Thoracic aorta (tissue), 2 donors: Measurements from ENCODE around the gene BOLA2. TPM values are rescaled to one million over a fixed set of nuclear protein-coding genes. Genes with fewer than 3 reads are reported as not detected.
"Not testable (repeated sequence)": the region's sequence is repeated elsewhere in the genome, so short reads cannot be mapped to it uniquely, and the experiment has no call there.

ENCODE experiments used
- ATAC-seq: fragments of 150-250 bp; one replicate; pipeline ENCODE4 v1.8.0; 2017; ENCODE audit warnings: low read depth; ENCODE audit not compliant: insufficient number of reproducible peaks, low FRiP score
- DNase-seq: peaks from one replicate; pipeline ENCODE4 v3.0.0-alpha.2; 2020; ENCODE audit warnings: low spot score
- H3K27ac ChIP-seq, 2 donors: fragments of 200-600 bp; sonication (generic); 1 replicate in 1 of 2; 2 replicates in 1 of 2; pipeline ENCODE4 v1.5.1; 2016; ENCODE audit warnings: mild to moderate bottlenecking in 2 of 2, moderate library complexity in 2 of 2
- H3K27me3 ChIP-seq: fragments of 200-600 bp; sonication (generic); replicated peaks from 2 replicates; pipeline ENCODE4 v1.6.0; 2016; ENCODE audit warnings: mild to moderate bottlenecking; ENCODE audit not compliant: insufficient read depth
- H3K36me3 ChIP-seq: fragments of 200-600 bp; sonication (generic); one replicate; pipeline ENCODE4 v1.5.1; 2016
- H3K4me1 ChIP-seq, 2 donors: fragments of 200-600 bp; sonication (generic); 1 replicate in 1 of 2; 2 replicates in 1 of 2; pipeline versions ENCODE4 v1.5.1 to v1.6.0; 2016; ENCODE audit warnings: low read depth in 2 of 2, mild to moderate bottlenecking in 1 of 2; ENCODE audit not compliant: control insufficient read depth in 1 of 2
- H3K4me3 ChIP-seq: fragments of 200-600 bp; sonication (generic); 2 replicates; pipeline ENCODE4 v1.5.1; 2016; ENCODE audit warnings: mild to moderate bottlenecking
- H3K9me3 ChIP-seq: fragments of 200-600 bp; sonication (generic); 2 replicates; pipeline ENCODE4 v1.5.1; 2016
- total RNA-seq, 2 donors: library from RNA; depleted of rRNA; stranded (reverse); fragments of >200 nt; gene quantifications; one replicate each; pipeline versions ENCODE4 v1.1.0 to v1.2.3, GENCODE V29; 2016

BOLA2 gene
- 10 to 100 TPM in 1 of 2 donors, 1 to 10 TPM in 1; 8.7 to 18.2 TPM for total RNA-seq

- H3K4me1 ChIP-seq, H3K27me3 ChIP-seq, H3K4me3 ChIP-seq, DNase-seq, H3K36me3 ChIP-seq, H3K9me3 ChIP-seq, H3K27ac ChIP-seq: not testable (repeated sequence)
- peak; percentile 97 for ATAC-seq
Observed at GRCh38 chr16:29454269-29454668, at the start of gene BOLA2, which contains the start of gene SLX1B. TSS of gene BOLA2 (minus strand) at chr16:29454351. CDS start at chr16:29454253, 98 bp downstream. TSS of gene SLX1B (plus strand) at chr16:29454533.

GRCh38 chr16:29482276-29482675 lies 28.1 kb upstream of the BOLA2 start:
- not testable (repeated sequence) for H3K4me1 ChIP-seq, H3K27me3 ChIP-seq, ATAC-seq, H3K9me3 ChIP-seq, H3K36me3 ChIP-seq, DNase-seq, H3K4me3 ChIP-seq, H3K27ac ChIP-seq

DNA sequence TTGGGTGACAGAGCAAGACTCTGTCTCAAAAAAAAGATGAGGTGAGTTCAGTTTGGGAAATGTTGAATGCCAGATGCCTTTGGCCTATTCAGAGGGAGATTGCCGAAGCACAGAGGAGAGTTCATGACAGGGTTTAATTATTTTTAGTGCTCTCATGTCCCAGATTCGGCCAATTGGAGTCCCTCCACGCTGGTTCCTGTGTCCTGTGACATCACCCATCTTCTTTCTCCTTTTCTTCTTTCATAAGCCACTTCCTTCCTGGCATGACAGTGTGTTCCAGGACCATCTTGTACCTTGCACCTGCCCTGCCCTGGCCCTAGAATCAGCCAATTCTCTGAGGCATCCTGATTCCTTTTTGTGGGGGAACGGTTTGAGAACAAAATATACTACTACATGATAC lies 17.9 kb upstream of the BOLA2 start:
- H3K36me3 ChIP-seq, DNase-seq, H3K4me1 ChIP-seq, H3K27ac ChIP-seq, H3K4me3 ChIP-seq, H3K9me3 ChIP-seq, ATAC-seq, H3K27me3 ChIP-seq: not testable (repeated sequence)

GRCh38 chr16:29469660-29470059 lies 15.5 kb upstream of the BOLA2 start:
- H3K4me1 ChIP-seq, H3K27me3 ChIP-seq, H3K36me3 ChIP-seq, H3K9me3 ChIP-seq: not testable (repeated sequence)
- ATAC-seq, result peak; percentile 52
- peak overlapping the region in 1 of 2 donors; percentile 19 for H3K27ac ChIP-seq
- peak; percentile 4 for DNase-seq
- peak overlapping the region; percentile 47 for H3K4me3 ChIP-seq

- DNase-seq, H3K27ac ChIP-seq, H3K4me1 ChIP-seq, H3K4me3 ChIP-seq, H3K27me3 ChIP-seq, H3K36me3 ChIP-seq, ATAC-seq, H3K9me3 ChIP-seq: not testable (repeated sequence)
Observed at GRCh38 chr16:29467654-29468366, 13.7 kb upstream of the BOLA2 start.

DNA sequence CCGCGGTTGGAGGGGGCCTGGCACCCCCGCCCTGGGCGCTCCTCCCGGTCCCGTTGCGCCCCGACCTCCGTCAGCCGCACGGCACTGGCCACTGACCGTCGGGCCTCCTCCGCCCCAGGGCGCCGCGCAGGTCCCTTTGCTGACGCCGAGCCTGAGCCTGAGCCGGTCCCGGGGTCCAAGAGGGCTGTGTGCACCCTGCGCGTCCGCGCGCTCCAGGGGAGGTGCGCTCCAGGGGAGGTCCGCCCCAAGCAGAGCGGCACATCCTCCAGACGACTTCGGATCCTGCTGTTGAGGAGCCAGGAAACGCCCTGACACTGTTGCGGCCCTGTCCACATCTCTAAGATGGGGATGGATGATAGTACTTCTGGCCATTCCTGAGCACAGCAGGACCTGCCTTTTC lies 12.8 kb upstream of the BOLA2 start:
- H3K4me3 ChIP-seq, DNase-seq, H3K4me1 ChIP-seq, H3K36me3 ChIP-seq, ATAC-seq, H3K9me3 ChIP-seq, H3K27me3 ChIP-seq, H3K27ac ChIP-seq: not testable (repeated sequence)

- DNase-seq, H3K4me1 ChIP-seq, H3K9me3 ChIP-seq, H3K36me3 ChIP-seq, H3K27me3 ChIP-seq, H3K4me3 ChIP-seq, H3K27ac ChIP-seq: not testable (repeated sequence)
- peak; percentile 9 for ATAC-seq
Observed at GRCh38 chr16:29465985-29466824, 12.1 kb upstream of the BOLA2 start.

GRCh38 chr16:29460647-29461030 lies 6.5 kb upstream of the BOLA2 start:
- not testable (repeated sequence) for H3K27ac ChIP-seq, ATAC-seq, H3K27me3 ChIP-seq, H3K9me3 ChIP-seq, DNase-seq, H3K4me3 ChIP-seq, H3K36me3 ChIP-seq, H3K4me1 ChIP-seq

DNA sequence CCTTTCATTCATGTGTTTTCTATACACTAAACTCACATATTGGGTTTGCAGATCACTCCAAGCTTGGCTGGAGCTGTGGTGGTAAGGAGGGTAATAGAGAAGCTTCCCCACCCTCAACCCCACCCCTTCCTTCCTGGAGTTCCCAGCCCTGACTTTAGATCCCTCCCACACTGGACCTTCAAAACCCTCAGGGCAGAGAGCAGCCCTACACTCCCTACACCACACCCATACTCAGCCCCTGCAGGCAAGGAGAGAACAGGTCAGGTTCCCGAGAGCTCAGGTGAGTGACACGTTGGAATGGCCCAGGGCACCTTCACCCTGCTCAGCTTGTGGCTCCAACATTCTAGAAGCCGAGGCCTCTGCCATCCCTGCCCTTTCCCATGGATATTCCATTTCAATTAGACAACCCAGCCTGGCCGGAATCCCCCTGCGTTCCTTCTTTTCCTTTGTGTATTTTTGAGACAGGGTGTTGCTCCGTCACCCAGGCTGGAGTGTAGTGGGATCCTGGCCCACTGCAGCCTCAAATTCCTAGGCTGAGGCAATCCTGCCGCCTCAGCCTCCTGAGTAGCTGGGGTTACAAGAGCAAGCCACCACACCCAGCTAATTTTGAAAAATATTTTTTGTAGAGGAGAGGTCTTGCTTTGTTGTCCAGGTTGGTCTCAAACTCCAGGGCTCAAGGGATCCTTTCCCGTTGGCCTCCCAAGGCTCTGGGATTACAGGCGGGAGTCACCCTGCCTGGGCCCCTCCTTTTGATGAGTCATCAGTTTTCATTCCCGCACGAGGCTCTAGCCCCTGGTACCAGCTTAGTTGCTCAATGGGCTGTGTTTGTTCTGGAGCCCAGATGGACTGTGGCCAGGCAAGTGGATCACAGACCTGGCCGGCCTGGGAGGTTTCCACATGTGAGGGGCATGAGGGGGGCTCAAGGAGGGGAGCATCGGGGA lies 5.8 kb upstream of the BOLA2 start, which contains the start of gene SULT1A4:
Gene SULT1A4 (plus strand): TSS at position 208 of the 941 bp plus-strand sequence. CDS start 1,473 bp downstream, outside the sequence.
- not testable (repeated sequence) for H3K9me3 ChIP-seq, ATAC-seq, H3K36me3 ChIP-seq, H3K27ac ChIP-seq, H3K4me1 ChIP-seq, H3K4me3 ChIP-seq, H3K27me3 ChIP-seq, DNase-seq

DNA sequence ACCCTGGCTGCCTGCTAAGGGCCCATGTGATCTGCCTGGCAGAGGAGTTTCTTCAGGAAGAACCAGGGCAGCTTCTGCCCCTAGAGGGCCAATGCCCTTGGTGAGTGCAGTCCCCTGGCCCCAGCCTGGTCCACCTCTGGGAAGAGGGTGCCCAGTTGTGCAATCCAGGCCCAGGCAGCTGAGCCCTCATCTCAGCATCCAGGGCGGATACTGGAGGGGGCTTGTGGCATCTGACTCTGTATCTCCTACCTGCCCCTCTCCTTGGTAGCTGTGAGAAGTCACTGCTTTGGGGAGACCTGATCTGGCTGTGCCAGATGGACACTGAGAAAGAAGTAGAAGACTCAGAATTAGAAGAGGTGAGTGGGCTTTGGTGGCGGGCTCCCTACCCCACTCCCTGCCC lies 3.5 kb upstream of the BOLA2 start:
- not testable (repeated sequence) for ATAC-seq, DNase-seq, H3K27me3 ChIP-seq, H3K36me3 ChIP-seq, H3K27ac ChIP-seq, H3K4me1 ChIP-seq, H3K4me3 ChIP-seq, H3K9me3 ChIP-seq

DNA sequence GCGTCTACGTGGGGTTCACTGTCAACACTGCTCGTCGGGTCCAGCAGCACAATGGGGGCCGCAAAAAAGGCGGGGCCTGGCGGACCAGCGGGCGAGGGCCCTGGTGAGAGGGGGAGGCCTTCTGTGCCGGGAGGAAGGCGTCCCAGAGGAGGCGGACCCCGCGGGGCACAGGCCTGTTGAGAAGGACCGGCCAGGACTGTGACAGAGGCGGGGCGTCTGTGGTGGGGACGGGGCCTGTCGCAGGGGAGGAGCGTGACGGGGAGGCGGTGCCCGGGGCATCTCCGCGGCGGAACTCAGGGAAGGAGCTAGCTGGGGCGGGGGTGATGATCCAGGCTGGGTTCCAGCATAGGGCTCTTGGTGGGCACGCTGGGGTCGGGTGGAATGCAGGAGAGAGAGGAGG lies 677 bp upstream of the BOLA2 start:
- not testable (repeated sequence) for H3K36me3 ChIP-seq, H3K27me3 ChIP-seq, H3K9me3 ChIP-seq, H3K4me3 ChIP-seq, DNase-seq, H3K4me1 ChIP-seq, H3K27ac ChIP-seq
- ATAC-seq, result peak; percentile 47

DNA sequence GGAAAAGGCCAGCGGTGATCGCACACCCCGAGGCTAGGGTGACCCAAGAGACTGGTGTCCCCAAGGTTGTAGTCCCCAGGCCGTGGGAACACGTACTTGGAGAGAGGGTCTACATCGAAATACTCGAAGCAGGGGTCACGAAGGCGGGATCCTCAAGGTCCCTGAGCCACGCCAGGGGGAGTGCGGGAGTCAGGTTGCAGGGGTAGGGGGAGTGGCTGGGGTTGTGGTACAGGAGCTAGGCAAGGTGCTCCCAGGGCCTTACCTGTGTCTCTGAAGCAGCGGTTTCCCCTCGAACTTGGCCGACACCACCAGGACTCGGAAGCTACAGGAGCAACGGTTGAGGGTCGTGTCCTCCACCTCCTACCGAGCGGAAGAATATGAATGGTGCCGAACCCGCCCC lies 397 bp downstream of the BOLA2 start:
- ATAC-seq, result peak; percentile 14
- not testable (repeated sequence) for H3K27ac ChIP-seq, H3K27me3 ChIP-seq, H3K9me3 ChIP-seq, H3K36me3 ChIP-seq, DNase-seq, H3K4me3 ChIP-seq, H3K4me1 ChIP-seq
